ENCODE results near the gene SERPINA5. TPM values are rescaled to one million over a fixed set of nuclear protein-coding genes. Genes with fewer than 3 reads are reported as not detected.

Gene SERPINA5
- total RNA-seq (1 to 10 TPM; 2.3 to 9.0 TPM), polyA plus RNA-seq (under 1 TPM in 1 of 2 donors, not detected in 1; 0.13 TPM)
- long read RNA-seq, donor 1, transcript SERPINA5-208 (5 exons, 2,211 nt) = major isoform, 13 of 25 reads
- long read RNA-seq, donor 1, partial matches to known transcripts = 8 of 25 reads
- long read RNA-seq, donor 1, other reads (novel, unspliced or antisense) = 3 of 25 reads
- long read RNA-seq, donor 2, partial matches to known transcripts = 2 of 11 reads
- long read RNA-seq, donor 2, other reads (novel, unspliced or antisense) = 3 of 11 reads

GRCh38 chr14:94581127-94581999 is at the start of gene SERPINA5:
TSS of gene SERPINA5 (plus strand) at chr14:94581426. CDS start at chr14:94587363, 5,937 bp downstream.
- H3K27ac ChIP-seq (ENCODE audit: low read depth in 1 of 2, low read length in 2 of 2) = no peak within 1 kb of the TSS
- WGBS, 2 donors = 49 to 51% methylated on average over 18 of the region's 18 CpGs
- H3K4me3 ChIP-seq (ENCODE audit: low read length in 2 of 2) = no peak within 1 kb of the TSS
- no peaks in the 10 kb centered on the region for H3K9me3 ChIP-seq (ENCODE audit: control insufficient read depth, low read length)
- H3K27me3 ChIP-seq (ENCODE audit: control insufficient read depth in 1 of 2, insufficient read depth in 2 of 2, low read length in 1 of 2) = no peaks in the 10 kb centered on the region
- H3K36me3 ChIP-seq (ENCODE audit: control insufficient read depth in 1 of 2, insufficient read depth in 2 of 2, low read length in 1 of 2) = no peaks in the 10 kb centered on the region
- no peak for ATAC-seq (ENCODE audit: low FRiP score)
- intact Hi-C loops (cut with DNase I) = no loop called here
- H3K4me1 ChIP-seq (ENCODE audit: control insufficient read depth in 1 of 2, insufficient read depth in 2 of 2, low read length in 2 of 2) = no peaks in the 10 kb centered on the region
- peak; percentile 61 to 84 for DNase-seq

- intact Hi-C loops (cut with DNase I) = no loop called here
- H3K27ac ChIP-seq (ENCODE audit: low read depth in 1 of 2, low read length in 2 of 2) = no peak overlapping the region
- H3K27me3 ChIP-seq (ENCODE audit: control insufficient read depth in 1 of 2, insufficient read depth in 2 of 2, low read length in 1 of 2) = peaks cover 0 to 1% of the 10 kb centered on the region in 2 donors
- no peaks in the 10 kb centered on the region for H3K36me3 ChIP-seq (ENCODE audit: control insufficient read depth in 1 of 2, insufficient read depth in 2 of 2, low read length in 1 of 2)
- peaks cover 6% of the 10 kb centered on the region for H3K9me3 ChIP-seq (ENCODE audit: control insufficient read depth, low read length)
- no peak for ATAC-seq (ENCODE audit: low FRiP score)
- no peak for DNase-seq
- H3K4me3 ChIP-seq (ENCODE audit: low read length in 2 of 2) = no peak overlapping the region
- H3K4me1 ChIP-seq (ENCODE audit: control insufficient read depth in 1 of 2, insufficient read depth in 2 of 2, low read length in 2 of 2) = no peaks in the 10 kb centered on the region
- WGBS, 2 donors = 15 to 33% methylated on average over 2 of the region's 2 CpGs
Observed at GRCh38 chr14:94532447-94532846, 48.8 kb upstream of the SERPINA5 start.

- ATAC-seq (ENCODE audit: low FRiP score) (no peak), DNase-seq (no peak)
- no peaks in the 10 kb centered on the region for H3K4me1 ChIP-seq (ENCODE audit: control insufficient read depth in 1 of 2, insufficient read depth in 2 of 2, low read length in 2 of 2)
- peaks cover 6% of the 10 kb centered on the region for H3K9me3 ChIP-seq (ENCODE audit: control insufficient read depth, low read length)
- peaks cover 0 to 1% of the 10 kb centered on the region in 2 donors for H3K27me3 ChIP-seq (ENCODE audit: control insufficient read depth in 1 of 2, insufficient read depth in 2 of 2, low read length in 1 of 2)
- H3K27ac ChIP-seq (ENCODE audit: low read depth in 1 of 2, low read length in 2 of 2) = no peak overlapping the region
- H3K4me3 ChIP-seq (ENCODE audit: low read length in 2 of 2) = no peak overlapping the region
- H3K36me3 ChIP-seq (ENCODE audit: control insufficient read depth in 1 of 2, insufficient read depth in 2 of 2, low read length in 1 of 2) = no peaks in the 10 kb centered on the region
- intact Hi-C loops (cut with DNase I) = no loop called here
- WGBS, 2 donors = 68 to 70% methylated on average over 3 of the region's 3 CpGs
Observed at GRCh38 chr14:94535506-94535905, 45.7 kb upstream of the SERPINA5 start.

- no peak for ATAC-seq (ENCODE audit: low FRiP score)
- WGBS, 2 donors = 50 to 52% methylated on average over 2 of the region's 2 CpGs
- H3K27me3 ChIP-seq (ENCODE audit: control insufficient read depth in 1 of 2, insufficient read depth in 2 of 2, low read length in 1 of 2) = peaks cover 0 to 1% of the 10 kb centered on the region in 2 donors
Observed at GRCh38 chr14:94536836-94537235, 44.4 kb upstream of the SERPINA5 start.

GRCh38 chr14:94538070-94538740 is 43.0 kb upstream of the SERPINA5 start:
- Histone ChIP-seq H3K27ac (ENCODE audit: low read depth in 1 of 2, low read length in 2 of 2) (no peak overlapping the region), H3K4me3 (ENCODE audit: low read length in 2 of 2) (no peak overlapping the region), H3K9me3 (ENCODE audit: control insufficient read depth, low read length) (peaks cover 4% of the 10 kb centered on the region), H3K36me3 (ENCODE audit: control insufficient read depth in 1 of 2, insufficient read depth in 2 of 2, low read length in 1 of 2) (no peaks in the 10 kb centered on the region), H3K27me3 (ENCODE audit: control insufficient read depth in 1 of 2, insufficient read depth in 2 of 2, low read length in 1 of 2) (peaks cover 0 to 4% of the 10 kb centered on the region in 2 donors), H3K4me1 (ENCODE audit: control insufficient read depth in 1 of 2, insufficient read depth in 2 of 2, low read length in 2 of 2) (no peaks in the 10 kb centered on the region)
- ATAC-seq (ENCODE audit: low FRiP score) (no peak), DNase-seq (no peak)
- 80% methylated on average over 6 of the region's 6 CpGs for WGBS, 2 donors
- intact Hi-C loops (cut with DNase I) = no loop called here

More at GRCh38 chr14:94536836-94537235, 44.4 kb upstream of the SERPINA5 start:
- H3K36me3 ChIP-seq (ENCODE audit: control insufficient read depth in 1 of 2, insufficient read depth in 2 of 2, low read length in 1 of 2) = no peaks in the 10 kb centered on the region
- H3K9me3 ChIP-seq (ENCODE audit: control insufficient read depth, low read length) = peaks cover 4% of the 10 kb centered on the region
- no peaks in the 10 kb centered on the region for H3K4me1 ChIP-seq (ENCODE audit: control insufficient read depth in 1 of 2, insufficient read depth in 2 of 2, low read length in 2 of 2)
- DNase-seq = no peak
- intact Hi-C loops (cut with DNase I) = no loop called here
- H3K4me3 ChIP-seq (ENCODE audit: low read length in 2 of 2) = no peak overlapping the region
- H3K27ac ChIP-seq (ENCODE audit: low read depth in 1 of 2, low read length in 2 of 2) = no peak overlapping the region

GRCh38 chr14:94539181-94539580 is 42.0 kb upstream of the SERPINA5 start:
- H3K4me1 ChIP-seq (ENCODE audit: control insufficient read depth in 1 of 2, insufficient read depth in 2 of 2, low read length in 2 of 2) = no peaks in the 10 kb centered on the region
- DNase-seq (no peak), ATAC-seq (ENCODE audit: low FRiP score) (no peak)
- H3K27ac ChIP-seq (ENCODE audit: low read depth in 1 of 2, low read length in 2 of 2) = no peak overlapping the region
- intact Hi-C loops (cut with DNase I) = no loop called here
- H3K9me3 ChIP-seq (ENCODE audit: control insufficient read depth, low read length) = peaks cover 1% of the 10 kb centered on the region
- H3K36me3 ChIP-seq (ENCODE audit: control insufficient read depth in 1 of 2, insufficient read depth in 2 of 2, low read length in 1 of 2) = no peaks in the 10 kb centered on the region
- WGBS, 2 donors = 76 to 78% methylated on average over 7 of the region's 7 CpGs
- peaks cover 0 to 2% of the 10 kb centered on the region in 2 donors for H3K27me3 ChIP-seq (ENCODE audit: control insufficient read depth in 1 of 2, insufficient read depth in 2 of 2, low read length in 1 of 2)
- no peak overlapping the region for H3K4me3 ChIP-seq (ENCODE audit: low read length in 2 of 2)

GRCh38 chr14:94540031-94540794 is 41.0 kb upstream of the SERPINA5 start:
- no peak for ATAC-seq (ENCODE audit: low FRiP score)
- DNase-seq = no peak
- Histone ChIP-seq H3K27me3 (ENCODE audit: control insufficient read depth in 1 of 2, insufficient read depth in 2 of 2, low read length in 1 of 2) (peaks cover 0 to 2% of the 10 kb centered on the region in 2 donors), H3K9me3 (ENCODE audit: control insufficient read depth, low read length) (peaks cover under 1% of the 10 kb centered on the region), H3K4me1 (ENCODE audit: control insufficient read depth in 1 of 2, insufficient read depth in 2 of 2, low read length in 2 of 2) (no peaks in the 10 kb centered on the region), H3K36me3 (ENCODE audit: control insufficient read depth in 1 of 2, insufficient read depth in 2 of 2, low read length in 1 of 2) (no peaks in the 10 kb centered on the region), H3K4me3 (ENCODE audit: low read length in 2 of 2) (no peak overlapping the region), H3K27ac (ENCODE audit: low read depth in 1 of 2, low read length in 2 of 2) (no peak overlapping the region)
- intact Hi-C loops (cut with DNase I) = no loop called here
- WGBS, 2 donors = 29 to 30% methylated on average over 13 of the region's 13 CpGs

Data from aorta (tissue), 5 donors.